ENCODE data around the gene STK32A.

Gene STK32A

DNA sequence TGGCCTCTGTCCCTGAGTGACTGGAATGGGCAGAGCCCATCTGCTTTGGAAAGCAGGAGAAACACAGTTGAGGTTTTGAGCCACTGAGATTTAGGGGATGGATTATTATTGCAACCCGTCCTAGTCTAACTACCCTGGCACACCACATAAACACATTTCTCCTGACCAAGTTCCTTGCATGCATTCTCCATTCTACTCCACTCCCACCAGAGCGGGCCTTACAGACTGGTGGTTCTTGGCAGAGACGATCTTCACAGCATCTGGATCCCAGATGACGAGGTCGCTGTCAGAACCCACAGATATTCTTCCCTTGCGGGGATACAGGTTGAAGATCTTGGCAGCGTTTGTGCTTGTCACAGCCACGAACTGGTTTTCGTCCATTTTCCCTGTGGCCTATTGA lies 164.0 kb downstream of the STK32A start:
- 94% methylated on average over 7 of the region's 9 CpGs for WGBS
- no peak overlapping the region for H2BK5ac ChIP-seq (ENCODE audit: low read depth, low read length, poor library complexity, severe bottlenecking)
- H3K79me1 ChIP-seq (replicated peaks; ENCODE audit: low read length, poor library complexity, severe bottlenecking): peaks cover 20% of the 10 kb centered on the region
- peaks cover 34 to 57% of the 10 kb centered on the region in 2 experiments for H3K36me3 ChIP-seq (ENCODE audit: control insufficient read depth in 1 of 2, insufficient read depth in 2 of 2, low read depth in 1 of 2, low read length in 2 of 2)
- H2AFZ ChIP-seq (ENCODE audit: low read depth, low read length): no peak overlapping the region
- H4K91ac ChIP-seq (ENCODE audit: low read length): no peak overlapping the region
- no peak overlapping the region for H4K8ac ChIP-seq (ENCODE audit: low read length)
- H3K4me1 ChIP-seq (ENCODE audit: control insufficient read depth, insufficient read depth, low read depth, low read length): peaks cover 3% of the 10 kb centered on the region
- no peak overlapping the region for H2BK15ac ChIP-seq (ENCODE audit: low read depth, poor library complexity, severe bottlenecking)
- H3K4me3 ChIP-seq (ENCODE audit: insufficient read depth in 1 of 2, low read depth in 1 of 2, low read length in 2 of 2): no peak overlapping the region
- DNase-seq: no peak
- no peak overlapping the region for H3K4ac ChIP-seq (ENCODE audit: low read depth in 1 of 2, low read length in 2 of 2)
- H2BK120ac ChIP-seq (ENCODE audit: low read depth, low read length): no peak overlapping the region
- no peak overlapping the region for H3K18ac ChIP-seq (ENCODE audit: low read depth in 1 of 2, low read length in 2 of 2)
- no peaks in the 10 kb centered on the region for H3K27me3 ChIP-seq (ENCODE audit: control insufficient read depth in 1 of 2, insufficient read depth in 1 of 2, low read length in 2 of 2)
- no peak overlapping the region for H2AK5ac ChIP-seq (ENCODE audit: low read length, severe bottlenecking)
- H3K9me3 ChIP-seq (ENCODE audit: control insufficient read depth, low read length): no peaks in the 10 kb centered on the region
- H3K23ac ChIP-seq (ENCODE audit: low read length in 2 of 2): no peak overlapping the region
- H3K14ac ChIP-seq (ENCODE audit: low read length in 2 of 2): no peak overlapping the region
- no peak overlapping the region for H3K4me2 ChIP-seq (ENCODE audit: low read length, poor library complexity, severe bottlenecking)
- no peak overlapping the region for H2BK12ac ChIP-seq (ENCODE audit: low read length in 2 of 2)
- no peak overlapping the region for H3K27ac ChIP-seq (ENCODE audit: low read length, poor library complexity, severe bottlenecking)
- H3K9ac ChIP-seq (ENCODE audit: low read length): no peak overlapping the region

GRCh38 chr5:147400126-147400809 lies 165.4 kb downstream of the STK32A start:
- no peak overlapping the region for H2BK120ac ChIP-seq (ENCODE audit: low read depth, low read length)
- no peak overlapping the region for H2AFZ ChIP-seq (ENCODE audit: low read depth, low read length)
- DNase-seq: peak; percentile 20
- H2BK5ac ChIP-seq (ENCODE audit: low read depth, low read length, poor library complexity, severe bottlenecking): no peak overlapping the region
- H3K9ac ChIP-seq (ENCODE audit: low read length): no peak overlapping the region
- H3K4me3 ChIP-seq (ENCODE audit: insufficient read depth in 1 of 2, low read depth in 1 of 2, low read length in 2 of 2): no peak overlapping the region
- H3K4me2 ChIP-seq (ENCODE audit: low read length, poor library complexity, severe bottlenecking): no peak overlapping the region
- no peak overlapping the region for H3K23ac ChIP-seq (ENCODE audit: low read length in 2 of 2)
- H3K36me3 ChIP-seq (ENCODE audit: control insufficient read depth in 1 of 2, insufficient read depth in 2 of 2, low read depth in 1 of 2, low read length in 2 of 2): peaks cover 32 to 53% of the 10 kb centered on the region in 2 experiments
- 76% methylated on average over 7 of the region's 7 CpGs for WGBS
- H4K91ac ChIP-seq (ENCODE audit: low read length): no peak overlapping the region
- peak overlapping the region in 1 of 2 experiments; percentile 48 for H3K14ac ChIP-seq (ENCODE audit: low read length in 2 of 2)
- H2BK15ac ChIP-seq (ENCODE audit: low read depth, poor library complexity, severe bottlenecking): peak overlapping the region; percentile 75
- peaks cover 21% of the 10 kb centered on the region for H3K79me1 ChIP-seq (replicated peaks; ENCODE audit: low read length, poor library complexity, severe bottlenecking)
- no peaks in the 10 kb centered on the region for H3K9me3 ChIP-seq (ENCODE audit: control insufficient read depth, low read length)
- no peak overlapping the region for H3K27ac ChIP-seq (ENCODE audit: low read length, poor library complexity, severe bottlenecking)
- no peak overlapping the region for H3K4ac ChIP-seq (ENCODE audit: low read depth in 1 of 2, low read length in 2 of 2)
- peaks cover 11% of the 10 kb centered on the region for H3K4me1 ChIP-seq (ENCODE audit: control insufficient read depth, insufficient read depth, low read depth, low read length)
- peak overlapping the region; percentile 32 for H4K8ac ChIP-seq (ENCODE audit: low read length)
- H3K18ac ChIP-seq (ENCODE audit: low read depth in 1 of 2, low read length in 2 of 2): peak overlapping the region in 1 of 2 experiments; percentile 38
- no peak overlapping the region for H2BK12ac ChIP-seq (ENCODE audit: low read length in 2 of 2)
- no peak overlapping the region for H2AK5ac ChIP-seq (ENCODE audit: low read length, severe bottlenecking)
- no peaks in the 10 kb centered on the region for H3K27me3 ChIP-seq (ENCODE audit: control insufficient read depth in 1 of 2, insufficient read depth in 1 of 2, low read length in 2 of 2)

DNA sequence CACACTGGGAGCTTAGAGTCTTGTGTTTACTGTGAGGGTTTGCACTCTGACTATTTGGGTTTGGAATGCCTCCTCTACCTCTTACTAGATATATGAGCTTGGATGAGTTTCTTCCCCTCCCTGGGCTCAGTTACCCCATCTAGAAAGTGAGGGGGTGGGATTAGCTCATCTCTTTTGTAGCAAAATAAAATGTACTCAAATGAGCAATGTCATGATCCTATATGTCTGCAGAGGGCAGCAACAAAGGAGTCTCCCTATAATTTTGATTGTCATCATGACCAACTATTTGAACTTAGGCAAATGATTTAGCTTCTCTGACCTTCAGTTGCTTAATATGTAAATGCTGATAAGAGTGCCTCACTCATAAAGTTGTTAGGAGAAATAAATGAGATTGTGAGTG lies 166.1 kb downstream of the STK32A start:
- Histone ChIP-seq H3K4me3 (ENCODE audit: insufficient read depth in 1 of 2, low read depth in 1 of 2, low read length in 2 of 2) (no peak overlapping the region), H3K9me3 (ENCODE audit: control insufficient read depth, low read length) (no peaks in the 10 kb centered on the region), H4K91ac (ENCODE audit: low read length) (no peak overlapping the region), H2BK120ac (ENCODE audit: low read depth, low read length) (no peak overlapping the region), H3K27ac (ENCODE audit: low read length, poor library complexity, severe bottlenecking) (no peak overlapping the region), H3K23ac (ENCODE audit: low read length in 2 of 2) (no peak overlapping the region), H2AFZ (ENCODE audit: low read depth, low read length) (no peak overlapping the region), H3K79me1 (replicated peaks; ENCODE audit: low read length, poor library complexity, severe bottlenecking) (peaks cover 20% of the 10 kb centered on the region), H2BK15ac (ENCODE audit: low read depth, poor library complexity, severe bottlenecking) (no peak overlapping the region), H4K8ac (ENCODE audit: low read length) (no peak overlapping the region), H3K36me3 (ENCODE audit: control insufficient read depth in 1 of 2, insufficient read depth in 2 of 2, low read depth in 1 of 2, low read length in 2 of 2) (peaks cover 27 to 53% of the 10 kb centered on the region in 2 experiments), H3K4ac (ENCODE audit: low read depth in 1 of 2, low read length in 2 of 2) (no peak overlapping the region), H3K14ac (ENCODE audit: low read length in 2 of 2) (no peak overlapping the region), H3K9ac (ENCODE audit: low read length) (no peak overlapping the region), H3K4me2 (ENCODE audit: low read length, poor library complexity, severe bottlenecking) (no peak overlapping the region), H2BK5ac (ENCODE audit: low read depth, low read length, poor library complexity, severe bottlenecking) (no peak overlapping the region), H3K27me3 (ENCODE audit: control insufficient read depth in 1 of 2, insufficient read depth in 1 of 2, low read length in 2 of 2) (no peaks in the 10 kb centered on the region), H2AK5ac (ENCODE audit: low read length, severe bottlenecking) (no peak overlapping the region), H2BK12ac (ENCODE audit: low read length in 2 of 2) (no peak overlapping the region), H3K4me1 (ENCODE audit: control insufficient read depth, insufficient read depth, low read depth, low read length) (peaks cover 11% of the 10 kb centered on the region), H3K18ac (ENCODE audit: low read depth in 1 of 2, low read length in 2 of 2) (peak overlapping the region in 1 of 2 experiments; percentile 38)
- DNase-seq: no peak

- H2AFZ ChIP-seq (ENCODE audit: low read depth, low read length): no peak overlapping the region
- peak overlapping the region; percentile 97 for H4K8ac ChIP-seq (ENCODE audit: low read length)
- peak; percentile 99 for DNase-seq
- H3K9ac ChIP-seq (ENCODE audit: low read length): peak overlapping the region; percentile 93
- peak overlapping the region in 1 of 2 experiments; percentile 88 for H3K4ac ChIP-seq (ENCODE audit: low read depth in 1 of 2, low read length in 2 of 2)
- H2BK5ac ChIP-seq (ENCODE audit: low read depth, low read length, poor library complexity, severe bottlenecking): peak overlapping the region; percentile 39
- H3K23ac ChIP-seq (ENCODE audit: low read length in 2 of 2): no peak overlapping the region
- H2BK120ac ChIP-seq (ENCODE audit: low read depth, low read length): peak overlapping the region; percentile 2
- H3K79me1 ChIP-seq (replicated peaks; ENCODE audit: low read length, poor library complexity, severe bottlenecking): peaks cover 13% of the 10 kb centered on the region
- peak overlapping the region in 1 of 2 experiments; percentile 83 for H3K14ac ChIP-seq (ENCODE audit: low read length in 2 of 2)
- H2AK5ac ChIP-seq (ENCODE audit: low read length, severe bottlenecking): peak overlapping the region; percentile 58
- peaks cover 19% of the 10 kb centered on the region for H3K4me1 ChIP-seq (ENCODE audit: control insufficient read depth, insufficient read depth, low read depth, low read length)
- no peak overlapping the region for H3K4me2 ChIP-seq (ENCODE audit: low read length, poor library complexity, severe bottlenecking)
- no peaks in the 10 kb centered on the region for H3K9me3 ChIP-seq (ENCODE audit: control insufficient read depth, low read length)
- peak overlapping the region; percentile 96 to 99 for H3K18ac ChIP-seq (ENCODE audit: low read depth in 1 of 2, low read length in 2 of 2)
- peak overlapping the region; percentile 93 for H3K27ac ChIP-seq (ENCODE audit: low read length, poor library complexity, severe bottlenecking)
- H2BK15ac ChIP-seq (ENCODE audit: low read depth, poor library complexity, severe bottlenecking): peak overlapping the region; percentile 92
- H3K27me3 ChIP-seq (ENCODE audit: control insufficient read depth in 1 of 2, insufficient read depth in 1 of 2, low read length in 2 of 2): no peaks in the 10 kb centered on the region
- 29% methylated on average over 9 of the region's 15 CpGs for WGBS
- peaks cover 13 to 49% of the 10 kb centered on the region in 2 experiments for H3K36me3 ChIP-seq (ENCODE audit: control insufficient read depth in 1 of 2, insufficient read depth in 2 of 2, low read depth in 1 of 2, low read length in 2 of 2)
- peak overlapping the region; percentile 75 for H4K91ac ChIP-seq (ENCODE audit: low read length)
- peak overlapping the region; percentile 87 to 95 for H2BK12ac ChIP-seq (ENCODE audit: low read length in 2 of 2)
- peak overlapping the region in 1 of 2 experiments; percentile 67 for H3K4me3 ChIP-seq (ENCODE audit: insufficient read depth in 1 of 2, low read depth in 1 of 2, low read length in 2 of 2)
Observed at GRCh38 chr5:147403651-147404640, 169.1 kb downstream of the STK32A start.
